NK-92 (cell line): ENCODE measurements around the gene MANF.
"Not testable (repeated sequence)": the region's sequence is repeated elsewhere in the genome, so short reads cannot be mapped to it uniquely, and the experiment has no call there.

Experiments used
- DNase-seq: peaks from one replicate; lab custom pipeline; 2025; ENCODE audit not compliant: unreplicated experiment; lab: John Stamatoyannopoulos, UW

Gene MANF

DNA sequence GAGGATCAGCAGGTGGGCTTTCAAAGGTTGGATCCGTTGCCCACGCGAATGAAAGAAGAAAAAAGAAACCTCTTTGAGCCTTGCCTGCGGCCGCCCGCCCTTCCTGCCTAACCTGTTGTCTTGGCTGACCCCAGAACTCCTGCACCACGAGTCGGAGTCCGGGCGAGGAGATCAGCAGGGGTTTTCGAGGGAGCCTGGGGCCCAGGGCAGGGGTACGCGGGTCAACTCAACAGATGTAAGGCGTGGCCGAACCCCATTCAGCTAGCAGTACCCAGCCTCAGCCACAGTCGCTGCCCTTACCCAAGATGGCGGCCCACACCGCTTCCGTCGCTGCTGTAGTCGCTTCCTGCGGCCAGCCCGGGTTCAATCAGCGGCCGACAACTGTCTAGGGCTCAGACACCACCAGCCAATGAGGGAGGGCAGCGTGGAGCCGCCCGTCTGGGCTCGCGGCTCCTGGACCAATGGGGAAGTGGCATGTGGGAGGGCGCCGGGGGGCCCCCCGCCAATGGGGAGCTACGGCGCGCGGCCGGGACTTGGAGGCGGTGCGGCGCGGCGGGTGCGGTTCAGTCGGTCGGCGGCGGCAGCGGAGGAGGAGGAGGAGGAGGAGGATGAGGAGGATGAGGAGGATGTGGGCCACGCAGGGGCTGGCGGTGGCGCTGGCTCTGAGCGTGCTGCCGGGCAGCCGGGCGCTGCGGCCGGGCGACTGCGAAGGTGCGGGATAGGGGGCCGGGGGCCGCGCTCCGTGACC, at the start of gene MANF:
MANF (plus strand) TSS at position 566 of the 748 bp plus-strand sequence; CDS start at position 618, 52 bp downstream.
- DNase-seq: peak; percentile 88

GRCh38 chr3:51336261-51336660, 48.8 kb upstream of the MANF start:
- DNase-seq: no peak

- DNase-seq: no peak
These were observed 47.4 kb upstream of the MANF start for GRCh38 chr3:51337666-51338065.

DNA sequence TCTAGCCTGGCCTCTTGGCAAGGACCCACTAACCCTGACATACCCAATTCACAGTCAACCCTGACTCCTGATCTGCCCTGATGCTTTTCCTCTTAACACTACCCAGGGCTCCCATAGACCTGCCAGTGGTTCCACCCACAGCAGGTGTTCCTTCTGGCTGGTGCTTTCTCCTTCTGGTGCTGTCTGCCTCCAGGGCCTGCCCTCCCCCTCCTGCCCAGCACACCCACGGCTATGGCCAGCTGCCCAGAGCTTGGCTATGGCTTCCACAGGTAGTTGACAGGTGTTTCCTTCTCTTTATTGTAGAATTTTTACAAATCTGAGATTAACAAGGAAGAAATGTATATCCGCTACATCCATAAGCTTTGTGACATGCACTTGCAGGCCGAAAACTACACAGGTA, 46.5 kb upstream of the MANF start:
- no peak for DNase-seq

DNA sequence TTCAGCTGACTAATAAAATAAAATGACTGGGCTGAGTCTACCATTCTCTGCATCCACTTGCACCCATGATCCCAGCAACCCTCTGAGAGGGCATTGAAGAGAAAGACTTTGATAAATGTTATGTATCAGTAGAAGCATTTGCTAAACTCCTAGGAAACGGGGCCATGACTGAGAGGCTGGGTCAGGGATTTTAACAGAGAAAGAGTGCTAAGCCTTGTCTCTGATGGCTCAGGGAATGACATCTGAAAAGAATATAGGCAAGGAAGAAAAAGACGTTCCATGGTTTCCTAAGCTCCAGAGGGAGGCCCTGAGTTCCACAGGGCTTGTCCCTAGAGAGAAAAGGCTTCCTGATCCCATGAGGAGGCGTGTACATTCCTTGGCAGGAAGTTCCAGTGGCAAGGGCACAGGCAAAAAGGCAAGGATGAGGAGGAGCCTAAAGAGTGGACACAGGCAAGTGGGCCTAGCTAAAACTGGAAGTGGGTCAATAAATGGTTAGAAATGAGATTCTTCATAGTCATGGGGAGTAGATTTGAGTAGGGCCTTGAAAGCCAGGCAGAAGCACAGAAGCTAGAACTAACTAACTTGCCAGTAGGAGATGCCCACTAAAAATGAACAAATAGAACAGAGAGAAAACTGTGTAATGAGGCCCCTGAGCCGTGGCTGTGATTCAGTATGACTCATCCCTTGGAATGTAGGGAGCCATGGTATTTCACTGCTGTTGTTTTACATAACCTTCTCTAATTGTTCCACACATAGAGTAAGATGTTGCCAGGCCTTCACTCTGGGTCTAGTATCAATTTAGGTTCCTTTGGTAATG, 44.9 kb upstream of the MANF start:
- DNase-seq: no peak

GRCh38 chr3:51340989-51341636, 44.0 kb upstream of the MANF start:
- no peak for DNase-seq

GRCh38 chr3:51343918-51344687, 41.0 kb upstream of the MANF start:
- no peak for DNase-seq

GRCh38 chr3:51350751-51351150, 34.3 kb upstream of the MANF start:
- DNase-seq: no peak

DNA sequence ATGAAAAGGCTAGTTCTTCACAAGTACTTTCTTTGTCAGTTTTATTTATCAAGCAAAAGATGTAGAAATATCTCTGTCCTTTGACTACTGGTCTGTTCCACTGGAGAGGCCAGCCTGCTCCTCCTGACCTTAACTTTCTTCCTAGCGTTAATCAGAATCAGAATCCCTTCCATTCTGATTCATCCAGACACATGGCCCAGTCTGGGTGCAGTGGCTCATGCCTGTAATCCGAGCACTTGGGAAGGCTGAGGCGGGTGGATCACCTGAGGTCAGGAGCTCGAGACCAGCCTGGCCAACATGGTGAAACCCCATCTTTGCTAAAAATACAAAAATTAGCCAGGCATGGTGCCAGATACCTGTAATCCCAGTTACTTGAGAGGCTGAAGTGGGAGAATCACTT, 32.0 kb upstream of the MANF start:
- no peak for DNase-seq

GRCh38 chr3:51353691-51354090, 31.4 kb upstream of the MANF start:
- DNase-seq: no peak

GRCh38 chr3:51354172-51354571, 30.9 kb upstream of the MANF start:
- no peak for DNase-seq

DNA sequence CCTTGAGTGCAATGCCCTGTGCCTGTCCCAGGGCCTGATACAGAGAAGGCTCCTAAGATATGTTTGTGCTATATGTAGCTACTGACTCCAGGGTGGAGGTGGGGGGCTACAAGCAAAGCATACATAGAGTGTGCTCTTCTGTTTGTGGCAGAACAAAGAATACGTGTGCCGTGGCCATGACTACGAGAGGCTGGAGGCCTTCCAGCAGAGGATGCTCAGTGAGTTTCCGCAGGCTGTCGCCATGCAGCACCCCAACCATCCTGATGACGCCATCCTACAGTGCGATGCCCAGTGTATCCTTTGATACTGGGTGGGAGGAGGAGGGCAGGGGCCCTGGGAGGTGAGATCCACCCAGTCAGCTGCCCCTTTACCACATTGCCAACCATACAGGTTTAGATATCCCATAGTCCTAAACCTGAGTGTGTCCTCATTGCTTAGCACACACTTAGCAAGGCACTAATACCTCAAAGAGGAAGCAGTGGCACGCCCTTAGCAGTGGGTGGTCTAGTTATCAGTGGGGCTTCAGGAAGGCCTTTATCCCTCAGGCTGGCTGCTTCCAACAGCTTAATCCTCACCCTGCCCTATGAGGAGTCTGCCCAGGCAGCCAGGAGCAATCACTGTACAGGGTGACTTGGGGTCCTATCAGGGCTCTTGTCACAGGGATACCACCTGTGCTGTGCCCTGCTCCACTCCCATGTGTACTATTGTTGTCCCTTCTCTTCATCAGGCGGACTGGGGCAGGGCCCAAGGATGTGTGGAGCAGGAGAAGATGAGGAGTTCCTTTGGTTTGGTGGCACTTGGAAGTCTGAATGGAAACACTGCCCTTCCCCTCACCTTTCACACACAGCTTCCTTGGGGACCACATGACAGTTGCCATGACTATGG, 30.1 kb upstream of the MANF start:
- DNase-seq: no peak

GRCh38 chr3:51355891-51356578, 29.1 kb upstream of the MANF start:
- no peak for DNase-seq

DNA sequence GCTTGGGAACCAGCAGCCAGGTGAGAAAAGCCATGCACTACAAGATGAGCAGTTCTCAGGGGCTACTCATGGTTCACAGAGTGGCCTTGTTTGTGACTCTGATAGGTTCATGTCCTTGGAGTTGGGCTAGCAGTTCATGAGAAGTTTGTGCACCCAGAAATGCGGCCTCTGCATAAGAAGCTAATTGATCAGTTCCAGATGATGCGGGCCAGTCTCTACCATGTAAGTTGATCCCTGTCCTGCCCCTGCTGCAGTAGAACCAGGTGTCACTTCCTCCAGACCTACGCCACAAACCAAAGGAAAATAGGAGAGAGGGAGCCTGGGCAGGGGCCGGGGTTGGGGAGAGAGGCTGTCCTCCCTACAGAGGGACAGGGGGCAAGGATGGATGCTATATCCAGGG, 27.2 kb upstream of the MANF start:
- no peak for DNase-seq

GRCh38 chr3:51358981-51359380, 26.1 kb upstream of the MANF start:
- no peak for DNase-seq

- DNase-seq: no peak
These were observed 24.3 kb upstream of the MANF start for GRCh38 chr3:51360806-51361205.

GRCh38 chr3:51361746-51362145, 23.3 kb upstream of the MANF start:
- no peak for DNase-seq

GRCh38 chr3:51362476-51362875, 22.6 kb upstream of the MANF start:
- DNase-seq: no peak

DNA sequence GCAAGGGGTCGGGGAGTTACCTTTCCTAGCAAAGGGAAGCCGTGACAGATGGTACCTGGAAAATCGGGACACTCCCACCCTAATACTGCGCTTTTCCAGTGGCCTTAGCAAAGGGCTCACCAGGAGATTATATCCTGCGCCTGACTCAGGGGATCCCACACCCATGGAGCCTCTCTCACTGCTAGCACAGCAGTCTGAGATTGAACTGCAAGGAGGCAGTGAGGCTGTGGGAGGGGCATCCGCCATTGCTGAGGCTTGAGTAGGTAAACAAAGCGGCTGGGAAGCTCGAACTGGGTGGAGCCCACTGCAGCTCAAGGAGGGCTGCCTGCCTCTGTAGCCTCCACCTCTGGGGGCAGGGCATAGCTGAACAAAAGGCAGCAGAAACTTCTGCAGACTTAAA, 16.8 kb upstream of the MANF start:
- DNase-seq: not testable (repeated sequence)
